ENCODE data around the gene TYSND1.

DNA sequence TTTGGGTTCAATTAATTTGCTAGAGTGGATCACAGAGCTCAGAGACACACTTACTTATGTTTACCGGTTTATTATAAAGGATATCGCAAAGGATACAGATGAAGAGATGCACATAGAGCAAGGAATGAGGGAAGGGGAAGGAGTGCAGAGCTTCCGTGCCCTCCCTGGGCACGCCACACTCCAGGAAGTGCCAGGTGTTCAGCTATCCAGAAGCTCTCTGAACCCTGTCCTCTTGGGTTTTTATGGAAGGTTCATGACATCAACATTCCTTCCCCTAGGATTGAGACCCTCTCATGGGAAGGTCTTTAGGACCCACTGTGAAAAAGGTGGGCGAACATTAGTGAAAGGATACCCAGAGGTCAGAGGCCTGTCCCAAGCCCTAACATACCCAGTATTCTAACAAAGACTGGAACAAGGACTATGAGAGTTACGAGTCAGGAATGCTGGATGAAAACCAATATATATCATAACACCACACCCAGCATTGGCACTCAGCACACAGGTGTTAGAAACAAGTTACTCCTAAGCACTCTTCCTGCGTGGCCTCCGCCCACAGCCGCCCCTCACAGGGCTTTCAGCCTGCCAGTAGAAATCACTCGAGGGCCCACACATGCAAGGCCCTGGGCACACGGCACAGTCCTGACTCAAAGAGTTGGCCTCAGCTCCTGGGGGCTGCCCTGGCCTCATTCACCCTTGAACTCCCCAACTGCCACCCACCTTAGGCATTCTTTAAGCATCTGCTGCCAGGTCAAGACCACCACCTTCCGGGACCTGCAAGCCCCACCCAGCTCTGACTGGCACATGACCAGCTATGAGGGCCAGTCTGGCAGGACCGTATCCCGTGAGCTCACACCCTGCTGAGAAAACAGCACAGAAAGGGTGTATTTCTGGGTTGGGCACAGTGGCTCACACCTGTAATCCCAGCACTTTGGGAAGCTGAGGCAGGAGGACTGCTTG, 8.3 kb downstream of the TYSND1 start:
- TF ChIP-seq POLR2AphosphoS5 (IDR thresholded peaks at IDR 0.05; ENCODE audit: low read depth, low read length) = no peak
- no peak for TF ChIP-seq POLR2A (IDR thresholded peaks at IDR 0.05; ENCODE audit: low read depth, low read length)
